ENCODE measurements around the gene VWA5B1.
"Not testable (repeated sequence)": the region's sequence is repeated elsewhere in the genome, so short reads cannot be mapped to it uniquely, and the experiment has no call there.

VWA5B1 gene, protein sequence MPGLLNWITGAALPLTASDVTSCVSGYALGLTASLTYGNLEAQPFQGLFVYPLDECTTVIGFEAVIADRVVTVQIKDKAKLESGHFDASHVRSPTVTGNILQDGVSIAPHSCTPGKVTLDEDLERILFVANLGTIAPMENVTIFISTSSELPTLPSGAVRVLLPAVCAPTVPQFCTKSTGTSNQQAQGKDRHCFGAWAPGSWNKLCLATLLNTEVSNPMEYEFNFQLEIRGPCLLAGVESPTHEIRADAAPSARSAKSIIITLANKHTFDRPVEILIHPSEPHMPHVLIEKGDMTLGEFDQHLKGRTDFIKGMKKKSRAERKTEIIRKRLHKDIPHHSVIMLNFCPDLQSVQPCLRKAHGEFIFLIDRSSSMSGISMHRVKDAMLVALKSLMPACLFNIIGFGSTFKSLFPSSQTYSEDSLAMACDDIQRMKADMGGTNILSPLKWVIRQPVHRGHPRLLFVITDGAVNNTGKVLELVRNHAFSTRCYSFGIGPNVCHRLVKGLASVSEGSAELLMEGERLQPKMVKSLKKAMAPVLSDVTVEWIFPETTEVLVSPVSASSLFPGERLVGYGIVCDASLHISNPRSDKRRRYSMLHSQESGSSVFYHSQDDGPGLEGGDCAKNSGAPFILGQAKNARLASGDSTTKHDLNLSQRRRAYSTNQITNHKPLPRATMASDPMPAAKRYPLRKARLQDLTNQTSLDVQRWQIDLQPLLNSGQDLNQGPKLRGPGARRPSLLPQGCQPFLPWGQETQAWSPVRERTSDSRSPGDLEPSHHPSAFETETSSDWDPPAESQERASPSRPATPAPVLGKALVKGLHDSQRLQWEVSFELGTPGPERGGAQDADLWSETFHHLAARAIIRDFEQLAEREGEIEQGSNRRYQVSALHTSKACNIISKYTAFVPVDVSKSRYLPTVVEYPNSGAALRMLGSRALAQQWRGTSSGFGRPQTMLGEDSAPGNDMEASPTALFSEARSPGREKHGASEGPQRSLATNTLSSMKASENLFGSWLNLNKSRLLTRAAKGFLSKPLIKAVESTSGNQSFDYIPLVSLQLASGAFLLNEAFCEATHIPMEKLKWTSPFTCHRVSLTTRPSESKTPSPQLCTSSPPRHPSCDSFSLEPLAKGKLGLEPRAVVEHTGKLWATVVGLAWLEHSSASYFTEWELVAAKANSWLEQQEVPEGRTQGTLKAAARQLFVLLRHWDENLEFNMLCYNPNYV

DNA sequence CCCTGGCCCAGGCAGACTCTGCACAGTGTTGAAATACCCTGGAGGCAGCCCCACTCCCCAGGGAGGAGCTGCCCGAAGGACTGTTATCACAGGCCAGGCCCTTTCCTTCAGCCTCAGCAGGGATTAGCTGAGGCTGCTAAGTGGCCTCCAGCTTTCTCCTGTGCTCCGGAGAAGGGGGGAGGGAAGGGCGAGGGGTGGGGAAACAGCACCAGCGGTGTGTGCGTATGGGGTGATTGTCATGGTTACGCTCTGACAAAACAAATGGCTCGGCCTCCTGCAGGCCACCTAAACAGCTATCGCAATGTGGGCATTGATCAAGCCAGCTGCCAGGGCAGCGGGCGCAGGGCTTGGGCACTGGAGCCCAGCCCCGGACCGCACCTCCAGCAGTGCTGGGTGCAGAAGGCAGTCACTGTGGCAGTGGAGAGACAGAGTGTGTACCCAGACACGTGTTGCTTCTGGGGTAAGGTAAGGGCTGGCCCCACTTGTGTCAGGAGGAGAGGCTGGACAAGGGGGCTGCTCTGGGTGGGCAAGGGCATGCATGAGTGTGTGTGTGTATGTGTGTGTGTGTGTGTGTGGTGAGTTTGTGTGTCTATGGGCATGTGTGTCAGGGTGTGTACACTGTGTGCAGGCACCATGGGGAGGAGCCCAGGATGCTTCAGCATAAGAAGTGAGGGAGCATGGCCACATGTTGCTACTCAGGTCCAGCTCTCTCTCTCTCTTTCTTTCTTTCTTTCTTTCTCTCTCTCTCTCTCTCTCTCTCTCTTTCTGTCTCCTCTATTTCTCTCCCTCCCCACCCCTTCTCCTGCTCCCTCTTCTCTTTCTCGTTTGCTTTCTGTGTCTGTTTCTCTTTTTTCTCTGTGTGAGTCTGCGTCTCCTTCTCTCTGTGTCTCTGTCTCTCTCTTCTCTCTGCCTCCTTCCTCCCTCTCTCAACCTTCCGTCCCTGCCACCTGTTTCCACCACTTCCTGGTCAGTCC, at the start of gene VWA5B1:
VWA5B1 (plus strand) TSS at position 252 of the 974 bp plus-strand sequence. CDS start 19,727 bp downstream, outside the sequence.
- FAIRE-seq = no peak

GRCh38 chr1:20242890-20243479, 47.7 kb upstream of the VWA5B1 start:
- no peak for FAIRE-seq

DNA sequence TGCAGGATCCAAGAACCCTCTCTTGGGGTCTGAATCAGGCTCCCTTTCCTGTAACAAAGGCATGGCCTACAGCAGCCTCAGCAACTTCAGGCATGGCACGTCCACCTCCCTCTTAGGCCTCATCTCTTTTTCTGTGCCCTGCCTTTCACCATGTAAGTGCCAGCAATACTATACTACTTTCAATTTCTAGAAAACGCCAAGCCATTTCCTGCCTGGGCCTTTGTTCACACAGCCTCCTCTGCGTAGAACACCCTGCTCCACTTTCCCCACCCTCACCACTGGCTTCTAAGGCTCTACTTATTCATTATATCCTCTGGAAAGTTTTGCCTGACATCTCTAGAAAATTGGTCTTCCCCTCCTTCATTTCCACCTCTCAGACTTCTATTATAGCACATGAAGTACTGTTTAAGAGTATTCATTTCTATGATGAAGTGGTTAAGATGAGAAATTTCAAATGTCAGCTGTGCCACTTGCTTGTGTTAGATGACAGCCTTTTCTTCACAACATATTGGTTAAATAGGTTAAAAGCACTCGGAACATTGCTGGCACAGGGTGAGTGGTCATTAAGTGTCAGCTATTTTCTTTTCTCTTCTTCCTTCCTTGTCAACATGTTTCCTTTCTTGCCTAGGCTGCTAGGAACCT, 41.6 kb upstream of the VWA5B1 start:
- no peak for FAIRE-seq

DNA sequence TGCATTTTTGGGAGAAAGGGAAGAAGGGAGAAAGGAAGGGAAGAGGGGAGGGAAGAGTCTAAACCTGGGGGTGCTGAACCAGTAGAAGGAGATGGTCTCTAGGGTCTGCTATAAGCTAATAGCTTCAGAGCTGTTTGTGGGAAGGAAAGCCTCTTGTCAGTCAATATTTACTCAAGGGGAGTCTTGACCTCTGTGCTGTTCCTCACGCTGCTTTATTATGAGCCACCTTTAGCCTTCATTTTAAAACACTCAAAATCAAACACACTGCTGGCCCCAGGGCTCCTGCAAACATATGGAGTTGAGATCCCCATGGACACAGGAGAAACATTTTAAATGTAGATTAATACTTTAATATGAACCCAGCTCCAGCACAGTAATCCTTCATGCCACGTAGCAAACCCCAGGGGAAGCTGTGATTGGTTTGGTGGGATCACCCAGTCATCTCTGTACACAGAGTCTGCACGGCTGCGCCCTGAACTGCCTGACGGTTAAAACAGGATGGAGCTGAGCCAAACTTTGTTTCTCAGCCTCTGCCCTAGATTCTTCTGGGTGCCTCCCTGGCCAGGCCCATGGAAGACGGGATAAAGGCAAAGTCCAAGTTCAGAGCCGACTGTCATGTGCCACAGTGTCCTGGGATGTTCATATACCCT, 40.2 kb upstream of the VWA5B1 start:
- FAIRE-seq = no peak

DNA sequence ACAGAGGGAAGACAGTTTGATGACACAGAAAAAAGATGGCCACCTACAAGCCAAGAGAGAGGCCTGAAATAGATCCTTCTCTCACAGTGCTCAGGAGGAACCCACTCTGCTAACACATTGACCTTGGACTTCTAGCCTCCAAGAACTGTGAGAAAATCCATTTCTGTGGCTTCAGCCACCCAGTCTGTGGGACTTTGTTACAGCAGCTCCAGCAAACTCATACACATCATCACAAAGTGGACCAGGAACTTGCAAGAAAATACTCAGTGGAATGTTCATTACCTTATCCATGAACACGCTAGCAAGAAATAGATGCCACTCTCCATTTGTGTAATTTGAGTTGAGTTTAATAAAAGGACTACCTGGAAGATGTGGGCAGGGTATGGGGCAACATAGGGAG, 38.1 kb upstream of the VWA5B1 start:
- FAIRE-seq = no peak

- FAIRE-seq = no peak
These were observed 35.0 kb upstream of the VWA5B1 start for GRCh38 chr1:20255666-20256065.

DNA sequence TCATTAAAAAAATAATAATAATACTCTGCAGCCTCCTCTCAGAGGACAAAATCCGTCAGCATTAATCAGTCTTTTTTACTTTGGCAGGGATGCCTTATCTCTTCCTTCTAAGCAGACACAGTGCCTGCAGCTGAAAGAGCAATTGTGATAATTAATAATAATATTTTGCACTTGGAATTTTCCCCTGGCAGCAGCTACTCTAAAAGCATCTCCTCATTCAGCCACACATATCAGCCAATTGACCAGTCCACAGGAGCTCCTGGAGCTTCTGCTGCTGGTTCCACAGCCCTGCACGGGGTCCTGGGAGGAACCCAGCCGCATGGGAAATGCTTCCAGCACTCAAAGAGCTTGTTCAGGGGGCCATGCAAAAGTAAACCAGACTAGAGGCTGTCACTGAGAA, 31.0 kb upstream of the VWA5B1 start:
- FAIRE-seq = no peak

GRCh38 chr1:20261095-20261494, 29.6 kb upstream of the VWA5B1 start:
- no peak for FAIRE-seq

DNA sequence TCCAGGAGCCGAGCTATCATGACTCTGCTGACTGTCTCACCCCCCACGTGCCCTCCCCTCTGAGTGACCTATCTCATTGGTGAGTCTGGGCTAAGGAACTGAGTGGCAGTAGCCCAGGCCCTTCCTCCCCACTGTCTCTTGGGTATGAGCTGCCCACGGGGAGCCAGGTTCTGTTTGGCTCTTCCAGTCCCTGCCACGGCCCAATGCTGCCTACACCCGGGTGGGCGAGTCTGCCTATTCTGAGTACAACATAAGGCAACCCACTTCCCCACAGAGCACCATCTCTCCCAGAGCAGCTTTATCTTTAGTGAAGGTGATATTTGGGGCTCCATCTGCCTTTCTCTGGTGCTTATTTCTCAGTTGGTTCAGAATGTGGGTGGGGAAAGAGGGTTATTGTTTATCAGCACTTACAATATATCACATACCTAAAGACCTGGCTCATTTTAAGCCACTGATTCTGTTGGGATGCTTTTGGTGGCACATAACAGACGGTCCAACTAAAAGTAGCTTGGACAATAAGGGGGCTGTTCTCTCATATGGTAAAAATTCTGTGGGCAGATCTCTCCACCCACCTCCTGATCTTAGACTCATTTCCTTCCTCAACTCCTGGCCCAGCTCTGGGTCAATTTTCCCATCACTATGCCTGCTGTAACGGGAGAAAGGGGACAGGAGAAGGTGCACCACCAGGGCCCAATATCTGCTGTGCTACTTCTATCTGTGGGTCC, 27.7 kb upstream of the VWA5B1 start:
- no peak for FAIRE-seq

GRCh38 chr1:20265250-20265649, 25.4 kb upstream of the VWA5B1 start:
- no peak for FAIRE-seq

DNA sequence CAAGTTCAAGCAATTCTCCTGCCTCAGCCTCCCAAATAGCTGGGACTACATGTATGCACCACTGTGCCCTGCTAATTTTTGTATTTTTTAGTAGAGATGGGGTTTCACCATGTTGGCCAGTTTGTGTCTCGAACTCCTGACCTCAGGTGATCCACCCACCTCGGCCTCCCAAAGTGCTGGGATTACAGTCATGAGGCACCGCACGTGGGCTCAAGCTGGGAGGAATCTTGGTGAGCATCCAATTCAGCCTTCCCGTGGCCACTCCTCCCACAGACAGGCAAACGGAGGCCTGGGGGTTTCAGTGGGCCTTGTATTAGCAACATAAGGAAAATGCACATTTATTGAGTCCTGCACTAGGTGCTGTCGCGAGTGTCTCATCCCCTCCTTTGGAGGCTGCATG, 24.5 kb upstream of the VWA5B1 start:
- no peak for FAIRE-seq

GRCh38 chr1:20266642-20267041, 24.0 kb upstream of the VWA5B1 start:
- no peak for FAIRE-seq

DNA sequence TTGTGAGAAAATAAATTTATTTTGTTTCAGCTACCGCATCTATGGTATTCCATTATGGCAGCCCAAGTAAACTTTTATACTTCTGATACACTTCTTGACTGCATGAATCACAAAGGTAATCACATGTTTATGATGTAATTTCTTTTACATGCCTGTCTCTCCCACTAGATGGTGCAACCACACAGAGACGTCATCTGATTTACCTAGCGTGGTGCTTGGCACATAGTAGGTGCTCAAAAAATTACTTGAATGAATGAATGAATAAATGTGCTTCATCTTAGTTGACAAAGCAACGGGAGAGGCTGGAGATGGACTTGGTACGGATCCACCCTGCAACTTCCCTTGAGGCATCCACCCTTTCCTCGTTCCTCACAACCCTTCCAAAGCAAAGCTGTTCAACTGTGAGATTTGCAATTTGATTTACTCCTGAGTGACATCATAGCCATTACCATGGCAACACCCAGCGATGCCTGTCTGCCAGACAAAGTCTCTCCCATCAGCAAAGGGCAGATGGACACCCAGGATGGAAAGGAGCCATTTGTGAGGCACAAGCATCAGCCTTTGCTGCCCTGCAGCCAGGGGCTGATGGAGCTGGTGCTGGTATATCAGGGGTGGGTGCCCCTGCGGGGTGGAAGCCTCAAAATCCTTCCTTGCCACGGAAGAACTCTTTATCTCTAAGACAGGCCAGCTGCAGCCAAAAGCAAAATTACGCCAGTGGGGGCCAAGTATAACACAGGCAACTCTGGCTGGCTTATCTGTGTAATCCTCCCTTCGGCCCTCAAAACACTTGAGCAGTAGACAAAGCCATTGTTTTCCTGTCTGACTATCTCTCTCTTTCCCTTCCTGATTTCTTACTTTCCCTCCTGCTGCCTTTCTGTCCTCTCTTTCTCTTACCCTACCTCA, 18.9 kb upstream of the VWA5B1 start:
- no peak for FAIRE-seq

- FAIRE-seq = not testable (repeated sequence)
These were observed 17.0 kb upstream of the VWA5B1 start for GRCh38 chr1:20273716-20274115.

GRCh38 chr1:20275319-20275925, 15.3 kb upstream of the VWA5B1 start:
- FAIRE-seq = no peak

GRCh38 chr1:20276485-20277159, 14.1 kb upstream of the VWA5B1 start:
- FAIRE-seq = no peak

- FAIRE-seq = no peak
These were observed 12.0 kb upstream of the VWA5B1 start for GRCh38 chr1:20278692-20279130.

DNA sequence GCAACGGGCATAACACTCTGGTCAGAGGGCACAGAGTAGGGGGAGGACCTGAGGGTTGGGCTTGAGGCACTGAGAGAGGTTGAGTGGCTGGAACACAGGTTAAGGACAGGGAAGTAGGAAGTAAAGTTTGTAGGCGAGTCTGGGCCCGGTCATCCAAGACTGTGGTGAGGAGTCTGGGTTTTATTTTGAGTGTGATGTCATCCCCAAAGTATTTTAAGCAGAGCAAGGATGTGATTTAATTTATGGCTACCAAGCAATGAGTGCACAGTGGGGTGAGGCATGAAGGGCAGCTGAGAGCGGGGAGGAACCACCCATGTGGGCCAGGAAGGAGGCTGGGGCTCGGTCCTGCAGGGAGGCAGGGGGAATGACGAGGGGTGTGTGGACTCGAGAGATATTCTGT, 11.2 kb upstream of the VWA5B1 start:
- FAIRE-seq = no peak

All from G401.6 (cell line).